NT2/D1 (cell line): ENCODE results near the gene BUB1B.

ENCODE experiments used
- YY1 ChIP-seq: IDR thresholded peaks from 2 replicates; pipeline ENCODE4 v1.6.1; 2011; ENCODE audit not compliant: insufficient read length, insufficient read depth
- ZNF274 ChIP-seq: IDR thresholded peaks from 2 replicates; pipeline ENCODE4 v1.6.1; 2011; ENCODE audit warnings: mild to moderate bottlenecking, low read depth, low read length

DNA sequence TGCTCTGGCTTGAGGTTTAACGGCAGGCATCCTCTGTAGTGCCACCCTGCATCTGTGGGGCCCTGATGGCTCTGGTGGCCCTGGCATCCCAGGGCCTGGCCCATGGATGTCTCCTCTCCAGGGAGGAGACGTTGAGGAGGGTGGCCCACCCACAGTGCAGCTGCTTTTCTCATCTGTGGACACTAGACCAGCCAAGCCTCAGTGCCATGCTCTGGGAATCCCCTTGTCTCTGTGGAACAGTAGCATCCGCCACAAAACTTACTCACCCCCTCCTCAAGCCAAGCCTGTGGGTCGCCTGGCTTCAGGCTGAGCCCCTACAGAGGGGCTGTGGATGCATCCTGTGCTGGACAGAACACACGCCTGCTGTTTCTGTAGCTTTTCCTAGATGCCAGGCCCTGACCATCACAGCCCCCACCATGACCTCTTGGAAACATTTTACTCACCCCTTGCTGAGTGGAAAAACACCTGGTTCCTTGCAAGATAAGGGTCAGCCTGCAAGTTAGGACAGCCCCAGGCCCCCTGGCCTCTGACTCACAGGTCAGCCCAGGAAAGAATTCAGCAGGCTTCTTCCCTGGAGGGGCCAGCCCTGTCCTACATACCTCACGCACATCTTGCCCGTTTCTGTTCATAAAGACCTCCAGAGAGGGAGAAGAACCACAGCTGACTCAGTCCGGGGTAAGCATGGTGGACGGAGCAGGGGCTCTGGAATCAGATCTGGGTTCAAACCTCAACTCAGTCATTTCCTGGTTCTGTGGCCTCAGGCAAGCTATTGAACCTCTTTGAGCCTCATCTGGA lies 97.0 kb downstream of the BUB1B start:
- TF ChIP-seq ZNF274 (no peak), YY1 (no peak)
